Coronary artery (tissue), 2 donors: Measurements from ENCODE around the gene OSER1.

Source experiments
- DNase-seq: peaks from one replicate; pipeline ENCODE4 v3.0.0-alpha.2; 2017; ENCODE audit warnings: low spot score
- H3K27ac ChIP-seq, 2 donors: fragments of 200-600 bp; sonication (generic); one replicate each; pipeline ENCODE4 v1.5.1; 2016 to 2019
- H3K4me3 ChIP-seq: fragments of 200-600 bp; sonication (generic); 2 replicates; pipeline ENCODE4 v1.5.1; 2016; ENCODE audit warnings: mild to moderate bottlenecking, moderate library complexity
- CTCF ChIP-seq: fragments of 200-600 bp; sonication (generic); IDR thresholded peaks from one replicate; pipeline ENCODE4 v1.5.1; 2019; ENCODE audit warnings: antibody characterized with exemption

Gene OSER1

GRCh38 chr20:44188752-44189151, 21.8 kb downstream of the OSER1 start:
- Histone ChIP-seq H3K27ac (peak overlapping the region; percentile 84 to 96), H3K4me3 (no peak overlapping the region)
- DNase-seq = no peak
- TF ChIP-seq CTCF = no peak

DNA sequence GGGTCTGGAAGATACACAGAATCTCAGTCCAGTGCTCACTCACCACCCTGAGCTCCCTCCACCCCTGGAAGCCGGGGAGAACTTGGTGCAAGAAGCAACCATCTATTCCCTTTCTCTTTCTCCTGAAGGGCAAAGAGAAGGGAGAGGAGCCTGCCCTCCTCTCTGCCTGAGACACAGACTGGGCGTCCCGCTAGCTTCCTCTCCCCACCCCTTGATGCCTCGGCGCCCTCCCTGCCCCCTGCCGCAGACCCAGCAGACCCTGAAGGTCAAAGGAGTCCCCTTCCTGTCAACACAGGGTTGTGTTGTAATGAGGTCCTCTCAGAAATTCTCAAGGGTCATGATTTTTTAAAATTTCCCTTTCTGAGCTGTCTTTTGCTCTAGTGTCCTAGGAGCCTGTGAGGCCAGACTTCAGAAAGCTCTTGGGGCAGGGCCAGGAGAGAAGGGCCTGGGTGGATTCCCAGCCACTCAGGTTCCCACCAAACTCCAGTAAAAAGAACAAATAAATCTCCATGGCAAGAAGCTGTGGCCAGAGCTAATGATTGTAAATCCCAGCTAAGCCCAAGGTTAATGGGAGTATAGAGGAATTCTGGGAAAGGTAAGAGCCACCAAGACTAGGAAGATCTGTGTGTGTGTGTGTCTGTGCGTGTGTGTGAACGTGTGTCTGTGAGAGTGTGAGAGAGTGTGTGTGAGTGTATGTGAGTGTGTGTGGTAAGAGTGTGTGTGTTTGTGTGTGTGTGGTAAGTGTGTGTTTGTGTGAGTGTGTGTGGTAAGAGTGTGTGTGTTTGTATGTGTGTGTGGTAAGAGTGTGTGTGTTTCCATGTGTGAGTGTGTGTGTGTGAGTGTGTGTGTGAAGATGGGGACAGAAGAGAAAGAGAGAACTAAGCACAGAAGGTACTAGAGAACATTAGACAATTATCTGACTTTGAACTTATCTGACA, 22.5 kb downstream of the OSER1 start:
- Histone ChIP-seq H3K4me3 (peak overlapping the region; percentile 87), H3K27ac (peak overlapping the region; percentile 84 to 96)
- TF ChIP-seq CTCF = no peak
- DNase-seq = peak; percentile 77

DNA sequence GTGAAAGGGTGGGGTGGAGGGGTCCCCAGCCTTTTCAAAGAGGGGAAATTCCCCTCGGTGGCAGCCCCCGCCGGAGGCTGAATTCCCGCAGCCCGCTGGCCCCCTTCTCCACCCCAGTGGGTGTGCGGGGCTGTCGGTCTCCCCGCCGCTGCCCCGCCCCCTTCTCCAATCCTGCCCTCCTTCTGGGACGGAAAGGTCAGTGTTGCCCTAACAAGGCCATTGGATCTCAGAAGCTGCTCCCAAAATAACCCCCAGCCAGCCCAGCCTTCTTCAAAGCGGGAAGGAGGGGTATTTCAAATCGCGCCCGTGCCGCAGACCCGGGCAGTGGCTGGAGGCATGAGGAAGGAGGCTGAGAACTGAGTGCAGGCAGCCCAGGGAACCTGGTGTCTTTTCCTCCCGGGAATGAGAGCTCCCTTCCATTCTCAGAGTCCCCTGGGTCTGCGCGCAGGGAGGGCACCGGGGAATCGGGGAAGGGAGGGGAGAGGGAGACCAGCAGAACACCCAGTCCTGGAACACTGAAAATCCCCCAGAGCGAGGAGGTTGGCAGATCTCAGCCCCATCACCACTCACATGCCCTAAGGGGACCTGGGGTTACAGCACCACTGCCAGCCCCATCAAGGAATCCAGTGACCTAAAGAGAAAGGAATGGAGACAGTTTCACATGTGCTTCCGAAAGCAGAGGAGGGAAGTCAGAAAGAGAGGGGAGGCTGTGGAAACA, 23.4 kb downstream of the OSER1 start, which contains the start of gene JPH2:
Gene JPH2 (minus strand): TSS at position 135 of the 718 bp plus-strand sequence. CDS start 483 bp downstream, outside the sequence.
- TF ChIP-seq CTCF = no peak
- DNase-seq = peak; percentile 95
- peak within 1 kb of the TSS; percentile 87 for H3K4me3 ChIP-seq
- peak within 1 kb of the TSS; percentile 84 to 96 for H3K27ac ChIP-seq

DNA sequence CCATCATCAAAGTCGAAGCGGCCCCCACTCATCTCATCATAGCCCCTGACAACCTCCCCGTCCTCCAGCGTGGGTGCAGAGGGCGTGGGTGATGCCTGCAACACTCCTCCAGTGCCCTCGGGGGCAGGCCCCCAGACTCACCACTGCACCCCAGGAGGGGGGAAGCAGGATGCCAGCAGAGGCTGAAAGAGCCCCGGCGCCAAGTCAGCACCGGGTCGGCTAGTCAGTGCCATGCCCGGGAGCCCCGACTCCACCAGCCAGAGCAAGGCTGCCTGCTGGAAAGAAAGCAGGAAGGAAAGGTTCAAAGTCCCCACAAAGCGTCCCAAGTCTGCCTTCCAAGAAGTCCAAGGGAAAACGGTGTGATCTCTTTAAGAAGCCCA, 23.9 kb downstream of the OSER1 start:
- TF ChIP-seq CTCF = no peak
- H3K4me3 ChIP-seq = peak overlapping the region; percentile 87
- H3K27ac ChIP-seq = peak overlapping the region; percentile 84 to 96
- no peak for DNase-seq

- no peak for TF ChIP-seq CTCF
- DNase-seq = no peak
- Histone ChIP-seq H3K4me3 (peak overlapping the region; percentile 87), H3K27ac (peak overlapping the region; percentile 84 to 96)
Measured at GRCh38 chr20:44186201-44186600, 24.4 kb downstream of the OSER1 start.

DNA sequence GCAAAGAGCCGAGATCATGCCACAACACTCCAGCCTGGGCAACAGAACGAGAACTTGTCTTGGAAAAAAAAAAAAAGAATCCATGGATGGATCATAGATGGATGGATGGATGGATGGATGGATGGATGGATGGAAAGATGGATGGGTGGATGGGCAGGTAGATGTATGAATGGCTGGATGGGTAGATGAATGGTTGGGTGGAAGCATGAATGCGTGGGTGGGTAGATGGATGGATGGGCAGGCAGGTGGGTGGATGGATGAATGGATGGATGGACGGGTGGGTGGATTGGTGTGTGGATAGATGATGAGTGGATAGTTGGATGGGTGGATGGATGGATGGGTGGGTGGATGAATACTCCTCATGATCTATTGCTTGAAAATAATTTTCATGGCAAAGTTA, 25.0 kb downstream of the OSER1 start:
- no peak for TF ChIP-seq CTCF

More for the DNA sequence above, 25.0 kb downstream of the OSER1 start:
- peak overlapping the region; percentile 84 to 96 for H3K27ac ChIP-seq
- DNase-seq = no peak
- H3K4me3 ChIP-seq = peak overlapping the region; percentile 87
